Type B pancreatic cell (in vitro differentiated cells): ENCODE results near the gene LAGE3. TPM values are rescaled to one million over a fixed set of nuclear protein-coding genes. Genes with fewer than 3 reads are reported as not detected.

Experiments used
- DNase-seq: peaks from one replicate; pipeline ENCODE4 v3.0.0; 2021; ENCODE audit warnings: mixed read lengths; ENCODE audit not compliant: unreplicated experiment; ENCODE audit errors: extremely low spot score
- H3K27ac Mint-ChIP-seq: 2 replicates; pipeline ENCODE4 v1.8.0; 2021; ENCODE audit warnings: mild to moderate bottlenecking, mixed read lengths
- H3K27me3 Mint-ChIP-seq: 2 replicates; pipeline ENCODE4 v1.8.0; 2021; ENCODE audit warnings: mixed read lengths
- H3K36me3 Mint-ChIP-seq: 2 replicates; pipeline ENCODE4 v1.8.0; 2021; ENCODE audit warnings: mixed read lengths
- H3K4me1 Mint-ChIP-seq: one replicate; pipeline ENCODE4 v1.8.0; 2021; ENCODE audit warnings: mixed read lengths; ENCODE audit not compliant: unreplicated experiment
- H3K4me3 Mint-ChIP-seq: 2 replicates; pipeline ENCODE4 v1.8.0; 2021; ENCODE audit warnings: mild to moderate bottlenecking, mixed read lengths
- H3K9me3 Mint-ChIP-seq: 2 replicates; pipeline ENCODE4 v1.8.0; 2021; ENCODE audit warnings: mixed read lengths
- microRNA-seq: library from miRNA; unstranded; fragments of <30 nt; microRNA quantifications from one replicate; pipeline ENCODE4, GENCODE V29; 2020
- total RNA-seq: library from RNA; stranded (reverse); gene quantifications from 2 replicates; pipeline ENCODE4 v1.2.1, GENCODE V29; 2021; ENCODE audit warnings: low replicate concordance
- TF ChIP-seq, protein P1 (sequence below): fragments of 200-600 bp; sonication (generic); conservative IDR thresholded peaks from 2 replicates; pipeline ENCODE4 v1.5.0; 2021; ENCODE audit warnings: antibody characterized with exemption, mild to moderate bottlenecking

Gene LAGE3
- total RNA-seq, 1 donor from 2014 or later, result 15.9 TPM

DNA sequence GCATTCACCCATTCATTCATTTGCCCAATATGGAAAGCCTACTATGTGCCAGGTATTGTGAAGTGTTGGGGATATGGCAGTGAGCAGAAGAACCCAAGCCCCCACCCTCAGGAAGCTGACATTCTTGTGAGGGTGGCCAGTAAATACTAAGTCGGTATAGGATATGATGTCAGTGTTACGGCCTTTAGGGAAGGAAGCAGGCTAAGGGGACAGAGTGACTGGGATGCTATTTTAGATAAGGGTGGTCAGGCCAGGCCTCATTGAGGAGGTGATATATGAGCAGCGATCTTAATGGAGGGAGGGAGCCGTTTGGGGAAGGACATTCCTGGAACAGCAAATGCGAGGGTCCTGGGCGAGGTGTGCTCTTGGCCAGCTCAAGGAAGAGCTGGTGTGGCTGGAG lies 48.6 kb downstream of the LAGE3 start:
- Mint-ChIP-seq H3K9me3 (no peaks in the 10 kb centered on the region), H3K27ac (peak overlapping the region; percentile 78)

DNA sequence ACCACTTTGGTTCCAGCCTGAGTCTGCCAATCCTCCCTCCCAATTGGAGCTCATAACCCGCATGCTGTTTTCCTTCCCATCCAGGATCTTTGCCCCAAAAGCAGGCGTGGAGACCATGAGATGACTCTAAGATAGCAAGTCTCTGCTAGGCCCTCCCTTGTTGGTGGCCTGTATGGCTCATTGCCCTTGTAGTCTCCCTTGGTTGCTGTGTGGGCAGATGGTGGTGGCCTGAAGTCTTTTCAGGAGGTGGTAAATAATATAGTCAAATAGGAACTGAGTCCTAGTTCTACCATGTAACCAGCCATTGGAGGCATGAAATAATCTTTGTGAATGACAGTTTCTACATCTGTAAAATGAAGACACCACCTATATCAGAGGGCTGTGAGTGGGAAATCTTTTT lies 49.4 kb downstream of the LAGE3 start:
- H3K36me3 Mint-ChIP-seq, result peaks cover 6% of the 10 kb centered on the region
- no peaks in the 10 kb centered on the region for H3K9me3 Mint-ChIP-seq
- peak overlapping the region; percentile 86 for H3K4me3 Mint-ChIP-seq
- no peaks in the 10 kb centered on the region for H3K27me3 Mint-ChIP-seq
- DNase-seq, result no peak
- H3K4me1 Mint-ChIP-seq, result no peaks in the 10 kb centered on the region
- H3K27ac Mint-ChIP-seq, result peak overlapping the region; percentile 62
- TF ChIP-seq, protein P1, sequence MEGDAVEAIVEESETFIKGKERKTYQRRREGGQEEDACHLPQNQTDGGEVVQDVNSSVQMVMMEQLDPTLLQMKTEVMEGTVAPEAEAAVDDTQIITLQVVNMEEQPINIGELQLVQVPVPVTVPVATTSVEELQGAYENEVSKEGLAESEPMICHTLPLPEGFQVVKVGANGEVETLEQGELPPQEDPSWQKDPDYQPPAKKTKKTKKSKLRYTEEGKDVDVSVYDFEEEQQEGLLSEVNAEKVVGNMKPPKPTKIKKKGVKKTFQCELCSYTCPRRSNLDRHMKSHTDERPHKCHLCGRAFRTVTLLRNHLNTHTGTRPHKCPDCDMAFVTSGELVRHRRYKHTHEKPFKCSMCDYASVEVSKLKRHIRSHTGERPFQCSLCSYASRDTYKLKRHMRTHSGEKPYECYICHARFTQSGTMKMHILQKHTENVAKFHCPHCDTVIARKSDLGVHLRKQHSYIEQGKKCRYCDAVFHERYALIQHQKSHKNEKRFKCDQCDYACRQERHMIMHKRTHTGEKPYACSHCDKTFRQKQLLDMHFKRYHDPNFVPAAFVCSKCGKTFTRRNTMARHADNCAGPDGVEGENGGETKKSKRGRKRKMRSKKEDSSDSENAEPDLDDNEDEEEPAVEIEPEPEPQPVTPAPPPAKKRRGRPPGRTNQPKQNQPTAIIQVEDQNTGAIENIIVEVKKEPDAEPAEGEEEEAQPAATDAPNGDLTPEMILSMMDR, result no peak

More for the DNA sequence above, 48.6 kb downstream of the LAGE3 start:
- TF ChIP-seq, protein P1, result no peak
- Mint-ChIP-seq H3K4me1 (no peaks in the 10 kb centered on the region), H3K36me3 (peaks cover 6% of the 10 kb centered on the region), H3K4me3 (peak overlapping the region; percentile 81), H3K27me3 (no peaks in the 10 kb centered on the region)
- no peak for DNase-seq

DNA sequence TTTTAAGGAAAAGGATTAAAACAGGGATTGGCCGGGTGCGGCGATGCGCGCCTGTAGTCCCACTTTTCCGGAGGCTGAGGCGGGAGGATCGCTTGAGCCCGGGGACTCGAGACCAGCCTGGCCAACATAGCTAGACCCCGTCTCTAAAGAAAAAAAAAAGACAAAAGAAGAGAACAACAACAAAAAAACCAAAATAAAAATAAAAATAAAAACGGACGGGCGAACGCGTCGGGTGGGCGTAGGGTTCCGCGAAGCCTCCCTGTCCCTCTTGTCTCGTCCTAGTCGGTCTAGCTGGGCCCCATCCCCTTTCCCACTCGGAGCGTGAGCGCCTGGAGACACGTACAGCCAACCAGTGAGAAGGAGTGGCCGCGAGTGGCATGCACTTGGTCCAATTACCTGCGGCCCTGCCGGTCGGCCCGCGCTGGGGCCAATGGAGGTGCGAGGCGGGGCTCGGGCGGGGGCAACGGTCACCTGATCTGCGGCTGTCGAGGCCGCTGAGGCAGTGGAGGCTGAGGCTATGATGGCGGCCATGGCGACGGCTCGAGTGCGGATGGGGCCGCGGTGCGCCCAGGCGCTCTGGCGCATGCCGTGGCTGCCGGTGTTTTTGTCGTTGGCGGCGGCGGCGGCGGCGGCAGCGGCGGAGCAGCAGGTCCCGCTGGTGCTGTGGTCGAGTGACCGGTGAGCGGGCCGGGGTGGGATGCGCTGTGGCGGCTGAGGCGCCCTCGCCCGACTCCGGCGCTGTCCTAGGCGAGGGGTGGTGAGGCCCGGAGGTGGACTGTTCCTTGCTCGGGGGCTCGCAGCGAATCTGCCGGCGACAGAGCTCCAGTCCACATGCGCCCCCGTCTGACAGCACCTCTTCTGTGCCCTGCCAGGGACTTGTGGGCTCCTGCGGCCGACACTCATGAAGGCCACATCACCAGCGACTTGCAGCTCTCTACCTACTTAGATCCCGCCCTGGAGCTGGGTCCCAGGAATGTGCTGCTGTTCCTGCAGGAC lies 50.6 kb downstream of the LAGE3 start, which contains the start of gene ATP6AP1:
Gene ATP6AP1, plus strand, starts transcription at position 502 of the 996 bp plus-strand sequence. Its CDS starts 16 bp downstream, at position 518.
- Mint-ChIP-seq H3K4me3 (peak within 1 kb of the TSS; percentile 86), H3K9me3 (no peaks in the 10 kb centered on the region), H3K36me3 (peaks cover 6% of the 10 kb centered on the region), H3K4me1 (no peaks in the 10 kb centered on the region), H3K27me3 (no peaks in the 10 kb centered on the region), H3K27ac (peak within 1 kb of the TSS; percentile 62)
- TF ChIP-seq, protein P1, result no peak
- DNase-seq, result peak; percentile 92

Small RNA genes within 50 kb of the gene (microRNA-seq; reads per million reads assigned to microRNA genes)
- 5.0 reads per million, percentile 18 among the genes with 10 or more reads in this experiment for gene MIR6858

Other genes with a start within 250 kb of the LAGE3 start
- gene OPN1MW3, start 221.7 kb downstream of the LAGE3 start, total RNA-seq, result not detected in 2 replicates
- not detected in 2 replicates for gene TEX28, start 184.2 kb downstream of the LAGE3 start, total RNA-seq
- gene TKTL1, start 183.5 kb downstream of the LAGE3 start, total RNA-seq, result 0.56 TPM in 1 of 2 replicates, not detected in the other
- 806 and 851 TPM in 2 replicates for gene FLNA, start 104.6 kb downstream of the LAGE3 start, total RNA-seq
- 56.7 and 62.7 TPM in 2 replicates for gene EMD, start 100.0 kb downstream of the LAGE3 start, total RNA-seq
- 2,880 and 3,042 TPM in 2 replicates for gene RPL10, start 80.9 kb downstream of the LAGE3 start, total RNA-seq
- gene DNASE1L1, start 70.0 kb downstream of the LAGE3 start, total RNA-seq, result 13.3 and 14.4 TPM in 2 replicates
- 30.5 and 46.1 TPM in 2 replicates for gene TAFAZZIN, start 67.7 kb downstream of the LAGE3 start, total RNA-seq
- 105 and 159 TPM in 2 replicates for gene ATP6AP1, start 50.6 kb downstream of the LAGE3 start, total RNA-seq
- 105 and 159 TPM in 2 replicates for gene GDI1, start 42.1 kb downstream of the LAGE3 start, total RNA-seq
- 59.2 and 63.8 TPM in 2 replicates for gene FAM50A, start 35.1 kb downstream of the LAGE3 start, total RNA-seq
- gene PLXNA3, start 21.0 kb downstream of the LAGE3 start, total RNA-seq, result 62.9 and 85.1 TPM in 2 replicates
- gene UBL4A, start 7.3 kb upstream of the LAGE3 start, total RNA-seq, result 23.3 and 28.7 TPM in 2 replicates
- gene SLC10A3, start 11.3 kb upstream of the LAGE3 start, total RNA-seq, result 13.0 and 23.0 TPM in 2 replicates
- 34.1 and 35.9 TPM in 2 replicates for gene FAM3A, start 37.0 kb upstream of the LAGE3 start, total RNA-seq
- 41.3 and 57.9 TPM in 2 replicates for gene G6PD, start 67.6 kb upstream of the LAGE3 start, total RNA-seq
- gene IKBKG, start 68.3 kb upstream of the LAGE3 start, total RNA-seq, result 14.6 and 15.5 TPM in 2 replicates
- not detected in 2 replicates for gene CTAG1A, start 105.9 kb upstream of the LAGE3 start, total RNA-seq
- not detected in 2 replicates for gene CTAG1B, start 140.0 kb upstream of the LAGE3 start, total RNA-seq
- not detected in 2 replicates for gene CTAG2, start 174.3 kb upstream of the LAGE3 start, total RNA-seq